ENCODE measurements around the gene RTEL1. TPM values are rescaled to one million over a fixed set of nuclear protein-coding genes. Genes with fewer than 3 reads are reported as not detected.

RTEL1 gene
- total and polyA plus RNA-seq, 9 of the 15 experiments (the other 6 are each of a cell fraction or from before 2014, with no cell fraction given): 0.36 to 61.0 (median 17.9) TPM

- TF ChIP-seq LARP7 (IDR thresholded peaks at IDR 0.05) (peak; percentile 11; the same call in 1 of the 2 replicates), ZBTB7A (IDR thresholded peaks at IDR 0.05; ENCODE audit: borderline replicate concordance, control insufficient read depth, low read depth, low read length) (peak; percentile 44; the same call in 1 of the 2 replicates), EWSR1 (IDR thresholded peaks at IDR 0.05; ENCODE audit: borderline replicate concordance, low read depth, partially characterized antibody) (no peak), CEBPZ (IDR thresholded peaks at IDR 0.05; ENCODE audit: borderline replicate concordance, low read depth, low read length) (no peak), STAT5A (IDR thresholded peaks at IDR 0.05; ENCODE audit: borderline replicate concordance, low read length) (no peak), ZBTB1 (CRISPR knock-in tag; IDR thresholded peaks at IDR 0.05; ENCODE audit: borderline replicate concordance, low read depth) (no peak), ZFX (CRISPR knock-in tag; IDR thresholded peaks at IDR 0.05) (peak; percentile 98), MAFK (IDR thresholded peaks at IDR 0.05; ENCODE audit: low read length) (no peak), JUN (IDR thresholded peaks at IDR 0.05; ENCODE audit: borderline replicate concordance, low read depth, low read length) (0 out of 2 replicates have a peak, but pooled peaks have one; percentile 33), JUN (CRISPR knock-in tag; IDR thresholded peaks at IDR 0.05; ENCODE audit: borderline replicate concordance) (no peak; the same call in 1 of the 2 replicates), TFAP4 (CRISPR knock-in tag; IDR thresholded peaks at IDR 0.05; ENCODE audit: borderline replicate concordance) (peak; percentile 91; the same call in 1 of the 2 replicates), MECOM (CRISPR knock-in tag; IDR thresholded peaks at IDR 0.05) (no peak), NR2C2 (CRISPR knock-in tag; IDR thresholded peaks at IDR 0.05) (peak; percentile 85), NR2C2 (tag; IDR thresholded peaks at IDR 0.05) (peak; percentile 98), KLF6 (CRISPR knock-in tag; IDR thresholded peaks at IDR 0.05; ENCODE audit: borderline replicate concordance) (no peak), BCOR (IDR thresholded peaks at IDR 0.05) (peak; percentile 42; the same call in 1 of the 2 replicates), ZNF766 (CRISPR knock-in tag; conservative IDR thresholded peaks at IDR 0.05) (peak; percentile 82), BRF1 (IDR thresholded peaks at IDR 0.05; ENCODE audit: borderline replicate concordance, extremely low read depth, insufficient read length) (no peak), HBP1 (CRISPR knock-in tag; IDR thresholded peaks at IDR 0.05) (peak; percentile 45; the same call in 1 of the 2 replicates), ZNF41 (CRISPR knock-in tag; conservative IDR thresholded peaks at IDR 0.05) (no peak), GATAD2A (IDR thresholded peaks at IDR 0.05) (no peak), GTF2F1 (IDR thresholded peaks at IDR 0.05; ENCODE audit: low read depth, low read length) (peak; percentile 79; the same call in 1 of the 2 replicates), CGGBP1 (CRISPR knock-in tag; IDR thresholded peaks at IDR 0.05) (no peak)
Observed at GRCh38 chr20:63657937-63658748, at the start of gene RTEL1 (continued).
